ENCODE data around the gene ARHGAP9. TPM values are rescaled to one million over a fixed set of nuclear protein-coding genes. Genes with fewer than 3 reads are reported as not detected.

The ARHGAP9 gene
- total RNA-seq, 1 experiment from 2014 or later = not detected

- CTCF ChIA-PET = interaction anchor here (0.6 to 0.8 kb wide), 2 partner anchors 155 to 1750 kb away, joined by 4 read pairs; no protein-coding TSS in a partner anchor
- Histone ChIP-seq H4K20me1 (ENCODE audit: insufficient read depth) (no peaks in the 10 kb centered on the region), H3K4me3 (no peak overlapping the region), H3K27me3 (ENCODE audit: insufficient read depth, low read depth) (peaks cover 62% of the 10 kb centered on the region), H3K79me2 (ENCODE audit: low read depth) (no peaks in the 10 kb centered on the region), H3K4me2 (no peak overlapping the region), H3K9me3 (ENCODE audit: insufficient read depth, low read depth) (no peaks in the 10 kb centered on the region), H3K9me2 (ENCODE audit: insufficient read depth) (no peaks in the 10 kb centered on the region), H2AFZ (no peak overlapping the region), H3K27ac (no peak overlapping the region), H3K36me3 (ENCODE audit: low read depth) (no peaks in the 10 kb centered on the region), H3K4me1 (replicated peaks; ENCODE audit: insufficient read depth) (no peaks in the 10 kb centered on the region), H3F3A (ENCODE audit: insufficient read depth, low read depth) (no peaks in the 10 kb centered on the region)
- intact Hi-C loops (cut with micrococcal nuclease; ENCODE audit: unreplicated experiment) = no loop called here
- POLR2A ChIA-PET (ENCODE audit: unreplicated experiment) = interaction anchor here (0.5 to 0.7 kb wide), 2 partner anchors 261 to 329 kb away, joined by 3 read pairs; no protein-coding TSS in a partner anchor
- no peak for DNase-seq
- TF ChIP-seq, protein P1, sequence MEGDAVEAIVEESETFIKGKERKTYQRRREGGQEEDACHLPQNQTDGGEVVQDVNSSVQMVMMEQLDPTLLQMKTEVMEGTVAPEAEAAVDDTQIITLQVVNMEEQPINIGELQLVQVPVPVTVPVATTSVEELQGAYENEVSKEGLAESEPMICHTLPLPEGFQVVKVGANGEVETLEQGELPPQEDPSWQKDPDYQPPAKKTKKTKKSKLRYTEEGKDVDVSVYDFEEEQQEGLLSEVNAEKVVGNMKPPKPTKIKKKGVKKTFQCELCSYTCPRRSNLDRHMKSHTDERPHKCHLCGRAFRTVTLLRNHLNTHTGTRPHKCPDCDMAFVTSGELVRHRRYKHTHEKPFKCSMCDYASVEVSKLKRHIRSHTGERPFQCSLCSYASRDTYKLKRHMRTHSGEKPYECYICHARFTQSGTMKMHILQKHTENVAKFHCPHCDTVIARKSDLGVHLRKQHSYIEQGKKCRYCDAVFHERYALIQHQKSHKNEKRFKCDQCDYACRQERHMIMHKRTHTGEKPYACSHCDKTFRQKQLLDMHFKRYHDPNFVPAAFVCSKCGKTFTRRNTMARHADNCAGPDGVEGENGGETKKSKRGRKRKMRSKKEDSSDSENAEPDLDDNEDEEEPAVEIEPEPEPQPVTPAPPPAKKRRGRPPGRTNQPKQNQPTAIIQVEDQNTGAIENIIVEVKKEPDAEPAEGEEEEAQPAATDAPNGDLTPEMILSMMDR (conservative IDR thresholded peaks at IDR 0.05) = no peak
- TF ChIP-seq EZH2 (IDR thresholded peaks at IDR 0.05; ENCODE audit: low read depth) = no peak
- no TSS peak for BruUV-seq (replicated peaks)
Measured at GRCh38 chr12:57474862-57475261, 4.8 kb downstream of the ARHGAP9 start.

GRCh38 chr12:57474430-57474829 is 5.2 kb downstream of the ARHGAP9 start:
- Histone ChIP-seq H3K4me1 (replicated peaks; ENCODE audit: insufficient read depth) (no peaks in the 10 kb centered on the region), H3F3A (ENCODE audit: insufficient read depth, low read depth) (no peaks in the 10 kb centered on the region), H3K79me2 (ENCODE audit: low read depth) (no peaks in the 10 kb centered on the region), H3K4me3 (no peak overlapping the region), H3K27me3 (ENCODE audit: insufficient read depth, low read depth) (peaks cover 66% of the 10 kb centered on the region), H3K4me2 (no peak overlapping the region), H4K20me1 (ENCODE audit: insufficient read depth) (no peaks in the 10 kb centered on the region), H3K9me3 (ENCODE audit: insufficient read depth, low read depth) (no peaks in the 10 kb centered on the region), H3K27ac (no peak overlapping the region), H3K36me3 (ENCODE audit: low read depth) (no peaks in the 10 kb centered on the region), H3K9me2 (ENCODE audit: insufficient read depth) (no peaks in the 10 kb centered on the region), H2AFZ (no peak overlapping the region)
- no peak for DNase-seq
- ChIA-PET CTCF (no interaction called here), POLR2A (ENCODE audit: unreplicated experiment) (interaction anchor here (0.7 kb wide), 1 partner anchor 329 kb away, joined by 3 read pairs; no protein-coding TSS in a partner anchor)
- no peak for TF ChIP-seq EZH2 (IDR thresholded peaks at IDR 0.05; ENCODE audit: low read depth)
- TF ChIP-seq, protein P1 (conservative IDR thresholded peaks at IDR 0.05) = no peak
- intact Hi-C loops (cut with micrococcal nuclease; ENCODE audit: unreplicated experiment) = no loop called here
- no TSS peak for BruUV-seq (replicated peaks)

DNA sequence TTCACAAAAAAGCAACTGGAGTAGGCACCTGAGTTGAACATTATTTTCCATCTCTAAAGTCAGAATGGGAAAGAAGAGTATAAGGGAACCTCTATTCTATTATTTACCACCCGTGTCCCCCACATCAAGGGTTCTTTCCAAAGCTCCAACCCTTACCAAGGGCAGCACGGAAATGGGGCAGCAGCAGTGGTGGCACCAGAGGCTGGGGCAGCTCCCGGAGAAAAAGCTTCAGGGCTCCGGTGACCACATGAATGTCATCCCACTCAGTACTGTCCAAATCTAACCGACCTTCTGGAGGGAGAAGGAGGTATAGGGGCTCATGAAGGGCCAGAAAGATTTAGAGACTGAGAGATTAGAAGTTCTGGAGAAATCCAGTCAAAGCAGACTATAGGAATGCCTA is 5.8 kb downstream of the ARHGAP9 start:
- H3K9me3 ChIP-seq (ENCODE audit: insufficient read depth, low read depth) = no peaks in the 10 kb centered on the region
- no TSS peak for BruUV-seq (replicated peaks)
- CTCF ChIA-PET = no interaction called here
- H3K4me1 ChIP-seq (replicated peaks; ENCODE audit: insufficient read depth) = no peaks in the 10 kb centered on the region
- TF ChIP-seq EZH2 (IDR thresholded peaks at IDR 0.05; ENCODE audit: low read depth) = no peak
- TF ChIP-seq, protein P1 (conservative IDR thresholded peaks at IDR 0.05) = no peak
- no peaks in the 10 kb centered on the region for H3K9me2 ChIP-seq (ENCODE audit: insufficient read depth)
- no peak overlapping the region for H3K4me3 ChIP-seq
- H3K79me2 ChIP-seq (ENCODE audit: low read depth) = no peaks in the 10 kb centered on the region
- POLR2A ChIA-PET (ENCODE audit: unreplicated experiment) = no interaction called here
- no peaks in the 10 kb centered on the region for H4K20me1 ChIP-seq (ENCODE audit: insufficient read depth)
- H3K36me3 ChIP-seq (ENCODE audit: low read depth) = no peaks in the 10 kb centered on the region
- peaks cover 71% of the 10 kb centered on the region for H3K27me3 ChIP-seq (ENCODE audit: insufficient read depth, low read depth)
- no peak overlapping the region for H3K27ac ChIP-seq
- DNase-seq = no peak
- no peak overlapping the region for H2AFZ ChIP-seq
- no peaks in the 10 kb centered on the region for H3F3A ChIP-seq (ENCODE audit: insufficient read depth, low read depth)
- no peak overlapping the region for H3K4me2 ChIP-seq
- intact Hi-C loops (cut with micrococcal nuclease; ENCODE audit: unreplicated experiment) = no loop called here
